T follicular helper cell (primary cell): ENCODE results near the gene SPATA16.
"Not testable (repeated sequence)": the region's sequence is repeated elsewhere in the genome, so short reads cannot be mapped to it uniquely, and the experiment has no call there.

Experiments
- DNase-seq: peaks from one replicate; pipeline ENCODE4 v3.0.0-alpha.2; 2020; ENCODE audit warnings: low read depth

The SPATA16 gene

DNA sequence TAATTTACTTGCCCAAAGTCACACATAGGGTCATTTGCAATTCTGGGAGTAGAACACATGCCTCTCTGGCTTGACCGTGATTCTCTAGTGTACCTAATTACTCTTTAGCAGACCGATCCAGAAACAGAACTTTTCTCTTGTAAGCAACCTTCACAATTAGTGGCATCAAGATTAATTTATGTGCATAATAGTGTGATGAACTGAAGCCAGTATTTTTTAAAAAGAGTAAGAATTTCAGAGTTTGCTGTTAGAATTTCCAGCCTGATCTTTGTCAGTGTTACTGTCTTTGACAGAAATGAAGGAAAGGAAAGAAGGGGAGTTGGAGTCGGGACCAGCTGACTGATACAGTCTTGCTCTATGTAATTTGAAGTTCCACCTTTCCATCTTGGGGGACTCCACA lies 137.1 kb downstream of the SPATA16 start:
- DNase-seq = no peak

DNA sequence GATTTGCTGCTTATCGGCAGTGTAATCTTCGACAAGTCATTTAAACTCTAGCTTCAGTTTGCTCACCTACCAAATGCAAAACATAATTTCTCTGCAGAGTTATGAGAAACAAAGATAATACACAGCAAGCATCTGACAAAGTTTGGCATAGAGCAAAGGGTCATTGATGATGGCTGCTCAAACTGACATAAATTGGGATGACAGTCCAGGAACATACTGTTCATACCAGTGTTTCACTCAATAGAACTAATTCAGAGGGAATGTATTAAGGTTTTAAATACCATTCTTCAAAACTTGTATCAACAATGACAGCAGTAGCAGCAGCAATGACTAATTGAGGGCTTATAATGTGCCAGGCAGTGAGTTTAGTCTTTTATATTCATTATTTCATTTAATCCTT lies 137.6 kb downstream of the SPATA16 start:
- DNase-seq = no peak

DNA sequence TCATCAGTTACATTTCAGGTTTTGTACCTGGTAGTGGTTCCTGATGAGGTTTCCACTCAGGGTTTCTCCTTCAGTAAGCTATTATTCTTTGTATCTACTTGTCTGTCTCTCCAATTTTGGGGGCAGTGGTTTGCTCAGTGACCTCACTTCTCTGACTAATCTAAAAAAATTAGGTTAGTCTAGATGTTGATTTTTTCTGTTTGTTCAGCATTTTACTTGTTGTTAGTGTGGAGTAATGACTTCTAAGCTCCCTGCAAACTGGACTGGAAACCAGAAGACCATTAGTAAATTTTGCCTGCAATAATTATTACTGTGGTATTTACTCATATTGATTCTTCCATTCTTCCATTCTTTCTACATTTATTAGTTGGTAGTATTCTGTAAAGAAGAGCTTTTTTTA lies 139.4 kb downstream of the SPATA16 start:
- DNase-seq = no peak

DNA sequence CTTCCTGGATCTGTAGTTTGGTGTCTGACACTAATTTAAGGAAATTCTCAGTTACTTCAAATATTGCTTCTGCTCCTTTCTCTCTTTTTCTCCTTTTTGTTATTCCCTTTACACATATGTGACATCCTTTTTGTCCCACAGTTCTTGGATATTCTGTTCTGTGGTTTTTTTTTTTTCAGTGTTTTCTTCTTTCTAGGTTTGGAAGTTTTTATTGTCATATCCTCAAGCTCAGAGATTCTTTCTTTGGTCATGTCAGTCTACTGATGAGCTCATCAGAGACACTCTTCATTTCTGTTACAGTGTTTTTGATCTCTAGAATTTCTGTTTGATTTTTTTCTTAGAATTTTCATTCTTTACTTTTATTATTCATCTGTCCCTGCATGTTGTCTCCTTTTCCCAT lies 140.5 kb downstream of the SPATA16 start:
- DNase-seq = no peak

DNA sequence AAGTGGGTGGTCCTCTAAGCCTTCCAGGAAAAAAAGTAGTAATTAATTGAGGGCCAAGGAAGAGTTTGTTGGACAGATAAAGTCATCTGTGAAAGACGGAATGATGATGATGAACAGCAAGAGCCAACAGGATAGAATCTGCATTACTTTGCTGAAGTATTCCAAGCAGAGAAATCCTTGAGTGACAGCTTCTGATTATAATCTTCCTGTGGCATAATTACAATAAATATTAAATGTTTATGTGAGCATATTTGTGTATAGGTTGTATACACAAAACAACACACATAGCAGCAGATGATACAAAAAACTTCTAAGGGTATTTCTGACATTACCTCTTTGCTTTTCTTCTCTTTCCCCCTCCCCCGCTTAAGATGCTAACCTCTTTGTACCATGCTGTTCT lies 147.6 kb downstream of the SPATA16 start:
- DNase-seq = no peak

DNA sequence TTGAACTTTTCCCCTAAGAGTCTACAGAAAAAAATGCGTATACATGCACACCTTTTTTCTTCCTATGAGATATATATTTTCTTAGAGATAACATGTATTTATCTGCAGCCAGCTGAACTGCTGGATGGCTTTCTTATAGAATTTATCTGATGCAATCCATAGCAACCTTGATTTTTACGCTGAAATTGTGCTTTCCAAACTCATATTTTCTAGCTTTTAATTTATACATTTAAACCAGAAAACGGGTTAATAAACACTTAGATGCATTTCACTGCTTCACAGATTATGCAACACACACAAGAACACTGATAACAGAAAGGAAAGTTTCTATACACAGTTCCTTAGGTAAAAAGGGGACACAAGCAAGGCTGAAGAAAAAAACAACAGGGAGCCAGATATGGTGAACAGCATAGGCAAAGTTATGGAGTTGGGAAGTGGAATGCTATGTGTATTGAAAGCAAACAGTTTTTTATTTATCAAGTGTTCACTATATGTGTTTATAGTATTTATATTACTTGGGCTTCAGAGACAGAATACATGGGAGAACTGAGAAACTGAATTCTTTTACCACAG lies 149.5 kb downstream of the SPATA16 start:
- DNase-seq = no peak

DNA sequence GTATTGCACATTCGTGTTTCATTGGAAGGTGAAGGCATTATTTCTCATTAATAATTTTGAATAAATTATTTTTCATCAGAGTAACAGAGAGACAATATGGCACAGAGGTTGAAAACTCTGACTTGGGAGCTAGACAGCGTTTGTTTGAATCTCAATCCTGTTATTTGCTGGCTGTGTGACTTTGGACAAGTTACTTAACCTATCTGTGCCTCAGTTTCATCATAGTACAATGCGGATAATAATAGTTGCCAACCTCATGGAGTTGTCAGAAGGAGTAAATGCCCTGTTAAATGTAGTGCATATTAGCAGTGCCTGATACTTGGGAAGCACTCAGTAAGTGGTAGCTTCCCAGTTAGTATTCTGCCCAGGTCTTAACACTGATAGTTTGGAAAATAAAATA lies 151.7 kb downstream of the SPATA16 start:
- DNase-seq = no peak

DNA sequence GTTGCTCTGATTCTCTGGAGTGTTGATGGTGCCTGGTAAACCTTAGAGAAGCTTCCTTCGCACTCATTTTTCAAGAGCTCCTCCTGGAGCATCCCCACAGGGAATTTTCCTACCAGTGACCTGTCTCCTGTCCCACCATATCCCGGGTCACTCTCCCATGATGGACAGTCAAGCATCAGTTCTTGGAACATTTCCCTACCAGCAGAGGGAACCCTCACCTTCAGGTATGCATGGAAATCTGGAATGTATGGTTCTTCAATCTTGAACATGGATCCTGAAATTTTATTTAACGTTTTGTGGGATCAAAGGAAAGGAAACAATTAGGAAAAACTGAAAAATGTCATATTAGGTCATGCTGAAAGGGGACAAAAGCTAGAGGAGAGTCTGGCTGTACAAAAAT lies 153.8 kb downstream of the SPATA16 start:
- DNase-seq = no peak

DNA sequence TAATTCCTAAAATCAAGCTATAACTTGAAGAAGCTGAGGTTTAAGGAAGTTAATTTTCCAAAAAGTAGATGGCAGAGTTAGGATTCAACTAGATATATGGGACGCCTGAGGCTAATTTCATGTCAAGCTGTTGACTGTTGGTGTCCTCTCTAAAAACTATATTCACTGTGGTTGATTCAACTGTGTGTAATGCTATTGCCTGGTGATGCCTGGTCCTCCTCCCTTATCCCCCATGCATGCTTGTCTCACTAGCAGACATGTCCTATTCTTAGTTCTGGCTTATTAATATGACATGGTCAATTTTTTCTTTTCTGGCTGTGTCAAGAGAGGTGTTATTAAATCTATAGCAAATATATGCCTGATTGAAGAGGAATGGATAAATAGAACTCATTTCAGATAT lies 156.1 kb downstream of the SPATA16 start:
- DNase-seq = no peak

DNA sequence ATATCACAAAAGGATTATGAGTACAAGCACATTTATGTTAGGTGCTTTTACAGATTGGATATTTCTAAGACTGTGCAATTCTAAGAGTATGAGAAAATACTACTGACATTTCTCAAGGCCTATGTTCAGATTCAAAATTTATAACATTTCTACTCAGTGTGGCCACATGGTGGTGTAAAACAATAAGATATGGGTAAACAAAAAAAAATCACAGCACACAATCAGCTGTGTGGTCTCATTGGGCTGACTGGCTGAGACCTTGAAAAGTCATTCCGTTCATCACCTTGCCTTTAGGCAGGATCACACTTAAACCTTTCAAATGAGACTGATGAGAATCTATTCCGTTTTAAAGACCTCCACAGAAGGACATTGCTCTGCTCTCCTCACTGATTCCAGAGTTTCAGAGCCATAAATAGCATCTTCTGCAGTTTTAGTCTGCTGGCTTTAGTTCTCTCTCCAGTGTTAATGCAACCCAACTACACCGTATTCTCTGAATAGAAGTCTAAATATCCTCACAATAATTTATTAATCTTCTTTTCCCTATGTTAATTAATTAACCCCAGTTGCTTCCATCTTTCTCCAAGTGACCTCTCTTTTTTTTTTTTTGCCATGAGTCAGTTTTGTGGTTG lies 158.2 kb downstream of the SPATA16 start:
- no peak for DNase-seq

DNA sequence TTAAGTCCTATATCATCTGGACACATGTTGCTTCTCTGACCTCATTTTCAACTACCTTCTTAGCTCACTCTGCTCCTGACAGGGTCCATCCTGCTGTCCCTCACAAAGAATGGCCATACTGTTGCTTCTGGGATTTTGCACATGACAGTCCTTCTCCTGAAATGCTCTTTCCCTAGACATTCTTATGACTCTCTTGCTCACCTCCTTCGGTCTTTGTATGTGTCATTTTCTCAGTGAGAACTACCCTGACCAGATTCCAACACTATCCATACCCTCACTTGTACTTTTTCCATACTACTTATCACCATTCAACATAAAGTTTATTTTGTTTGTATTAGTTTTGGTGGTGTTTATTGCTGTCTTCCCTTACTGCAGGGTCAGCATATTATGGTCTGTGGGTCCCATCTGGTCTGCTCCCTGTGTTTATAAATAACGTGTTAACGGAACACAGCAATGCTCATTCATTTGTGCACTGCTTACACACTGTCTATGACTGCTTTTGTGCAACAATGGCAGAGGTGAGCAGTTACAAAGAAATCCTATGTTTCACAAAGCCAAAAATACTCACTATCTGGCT lies 159.5 kb downstream of the SPATA16 start:
- no peak for DNase-seq

DNA sequence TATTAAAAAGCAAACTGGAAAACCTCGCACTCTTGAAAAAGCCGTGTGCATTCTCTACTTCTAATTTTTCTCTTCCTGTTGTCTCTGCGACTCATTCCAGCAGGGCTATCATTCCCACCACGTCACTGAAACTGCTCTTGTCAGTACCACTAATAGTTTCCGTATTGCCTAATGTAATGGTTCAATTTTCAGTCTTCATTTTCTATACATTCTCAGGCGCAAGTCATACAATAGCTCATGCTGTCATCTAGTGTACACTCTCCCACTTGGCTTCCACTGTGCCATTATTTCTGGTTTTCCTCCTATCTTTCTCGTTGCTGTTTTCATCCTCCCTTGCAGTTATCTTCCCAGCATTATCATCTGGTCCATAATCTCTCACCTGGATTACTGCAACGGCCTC lies 160.2 kb downstream of the SPATA16 start:
- DNase-seq = no peak

DNA sequence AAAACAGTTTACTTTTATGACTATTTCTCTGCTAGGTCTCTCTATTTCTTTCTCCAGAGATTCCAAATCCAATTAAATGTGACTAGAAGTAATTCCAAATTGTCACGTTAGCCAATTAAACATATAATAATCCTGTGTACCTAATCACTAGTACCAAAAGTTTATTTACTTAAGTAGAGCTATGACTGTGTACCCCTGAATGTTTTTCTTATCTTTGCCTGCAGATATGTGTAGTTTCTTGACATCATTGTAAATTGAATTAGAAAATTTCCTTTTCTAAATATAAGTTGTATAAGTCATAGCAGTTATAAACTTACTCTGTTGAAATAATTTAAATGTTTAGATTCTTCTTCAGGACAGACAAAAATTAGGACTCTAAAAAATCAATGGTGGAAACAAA lies 163.3 kb downstream of the SPATA16 start:
- DNase-seq = no peak

DNA sequence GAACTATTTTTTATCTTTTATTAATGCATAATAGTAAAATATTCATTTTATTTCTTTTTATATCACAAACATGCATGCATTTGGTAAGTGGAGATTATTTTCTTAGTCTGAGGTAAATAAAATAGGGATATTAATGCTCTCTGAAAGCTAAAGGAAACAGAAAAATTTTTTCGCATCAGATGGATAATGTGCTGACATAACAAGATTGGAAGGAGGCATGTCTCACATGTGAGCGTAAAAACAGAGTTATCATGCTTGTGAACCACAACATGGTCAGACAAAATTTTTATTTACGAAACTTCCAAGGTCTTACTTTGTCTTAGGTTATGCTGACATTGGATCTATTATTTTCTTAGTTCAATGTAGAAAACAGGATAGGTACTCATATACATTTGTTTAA lies 166.1 kb downstream of the SPATA16 start:
- no peak for DNase-seq

DNA sequence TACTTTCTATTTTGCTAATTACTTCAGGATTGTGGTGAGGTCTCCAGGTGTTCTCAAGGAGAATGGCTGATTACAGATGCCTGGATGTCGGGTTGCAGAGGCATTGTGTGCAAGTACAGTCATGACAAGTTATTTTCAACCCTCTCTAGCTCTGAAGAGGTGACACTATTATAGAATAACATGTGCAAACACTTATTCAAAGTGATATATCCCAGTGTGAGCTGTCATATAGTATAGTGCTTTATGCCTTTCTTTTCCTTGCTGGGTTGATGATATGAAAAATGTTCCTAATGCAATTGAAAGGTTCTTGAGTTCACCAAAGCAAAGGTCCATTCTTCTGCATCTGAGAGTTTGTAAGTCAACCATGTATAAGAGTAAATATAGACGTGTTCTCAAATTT lies 167.2 kb downstream of the SPATA16 start:
- DNase-seq = no peak

DNA sequence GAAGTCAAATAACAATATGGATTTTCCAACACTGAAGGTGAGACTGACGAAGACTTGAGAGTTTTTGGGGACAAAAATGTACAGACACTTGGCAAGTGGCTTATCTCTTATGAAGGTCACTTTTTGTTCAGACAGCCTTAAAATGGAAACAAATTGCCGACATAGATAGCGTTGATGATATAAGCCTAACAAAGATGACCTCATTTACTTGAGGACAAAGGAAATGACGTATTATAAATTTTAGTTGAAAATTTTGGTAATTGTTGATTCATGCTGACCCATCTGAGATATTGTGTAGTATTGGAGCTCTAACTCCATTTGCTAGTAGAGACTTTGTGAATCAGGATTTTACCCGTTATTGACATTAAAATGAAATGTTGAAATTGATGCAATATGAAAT lies 168.3 kb downstream of the SPATA16 start:
- no peak for DNase-seq

DNA sequence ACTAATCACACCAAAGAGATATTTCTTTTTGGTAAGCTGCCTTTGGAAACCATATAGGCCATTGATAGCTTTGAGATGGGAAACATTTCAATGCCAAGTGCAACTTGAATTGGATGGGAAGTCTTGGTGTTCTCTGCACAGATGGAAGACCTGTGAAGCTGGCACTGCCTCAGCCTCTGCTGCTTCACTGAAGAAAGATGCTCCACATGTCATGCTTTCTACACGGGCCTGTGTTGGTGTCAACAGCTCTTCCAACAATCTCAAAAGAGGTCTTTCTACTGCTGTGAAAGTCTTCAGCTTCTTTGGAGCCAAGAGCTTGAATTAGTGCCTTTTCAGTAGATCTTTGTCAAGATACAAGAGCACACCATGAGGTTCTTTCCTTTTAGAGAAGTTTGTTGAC lies 169.0 kb downstream of the SPATA16 start:
- DNase-seq = no peak

DNA sequence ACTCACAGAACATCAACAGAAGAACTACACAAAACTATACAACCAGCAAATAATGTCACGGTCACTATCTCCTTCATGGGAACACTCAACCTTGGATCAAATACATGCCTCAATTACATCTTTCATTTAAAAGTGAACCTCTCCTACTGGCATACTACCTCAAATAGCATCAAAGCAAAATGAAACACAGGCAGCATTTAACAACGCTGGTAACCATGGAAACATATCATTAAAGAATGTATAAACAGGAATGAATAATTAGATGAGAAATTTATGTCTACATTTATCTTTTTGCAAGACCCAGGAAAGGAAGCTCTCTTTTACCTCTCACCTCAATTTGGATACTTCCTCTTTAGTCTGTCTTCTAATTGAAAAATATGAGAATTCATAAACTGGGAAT lies 172.4 kb downstream of the SPATA16 start:
- DNase-seq = no peak

DNA sequence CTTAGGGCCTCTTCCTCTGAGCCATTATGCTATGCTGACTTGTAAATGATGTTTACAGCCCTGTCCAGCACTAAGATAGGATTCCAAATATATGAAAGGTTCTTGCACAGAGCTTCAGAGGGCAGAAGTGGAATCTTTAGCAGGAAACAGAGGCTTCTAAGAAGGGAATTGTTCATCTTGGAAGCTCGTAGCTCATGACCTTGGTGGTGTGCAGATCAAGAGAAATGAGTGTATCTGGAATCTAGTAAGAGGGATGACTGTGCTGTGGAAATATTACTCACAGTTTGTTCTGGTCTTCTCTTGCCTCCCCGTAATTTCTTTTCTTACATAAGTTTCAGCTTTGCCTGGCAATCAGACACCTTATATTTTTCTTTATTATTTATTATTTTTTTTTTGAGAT lies 175.8 kb downstream of the SPATA16 start:
- DNase-seq = no peak

DNA sequence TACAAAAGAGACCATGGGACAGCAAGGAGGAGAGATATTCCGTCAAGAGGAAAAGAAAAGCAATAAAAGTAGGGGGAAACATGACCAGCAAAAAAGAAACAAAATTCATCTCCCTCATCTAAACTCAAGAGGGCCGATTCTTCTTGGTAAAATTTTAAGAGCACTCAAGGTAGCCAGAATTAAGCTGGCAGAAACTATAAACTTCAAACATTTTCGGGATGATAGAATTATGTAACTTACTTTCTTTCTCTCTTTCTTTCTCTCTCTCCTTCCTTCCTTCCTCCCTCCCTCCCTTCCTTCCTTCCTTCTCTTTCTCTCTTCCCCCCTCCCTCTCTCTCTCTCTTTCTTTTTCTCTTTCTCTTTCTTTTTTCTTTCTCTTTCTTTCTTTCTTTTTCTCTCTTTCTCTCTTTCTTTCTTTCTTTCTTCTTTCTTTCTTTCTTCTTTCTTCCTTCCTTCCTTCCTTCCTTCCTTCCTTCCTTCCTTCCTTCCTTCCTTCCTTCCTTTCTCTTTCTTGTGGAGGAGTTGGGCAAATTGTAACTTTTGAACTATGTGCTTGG lies 180.3 kb downstream of the SPATA16 start:
- not testable (repeated sequence) for DNase-seq

DNA sequence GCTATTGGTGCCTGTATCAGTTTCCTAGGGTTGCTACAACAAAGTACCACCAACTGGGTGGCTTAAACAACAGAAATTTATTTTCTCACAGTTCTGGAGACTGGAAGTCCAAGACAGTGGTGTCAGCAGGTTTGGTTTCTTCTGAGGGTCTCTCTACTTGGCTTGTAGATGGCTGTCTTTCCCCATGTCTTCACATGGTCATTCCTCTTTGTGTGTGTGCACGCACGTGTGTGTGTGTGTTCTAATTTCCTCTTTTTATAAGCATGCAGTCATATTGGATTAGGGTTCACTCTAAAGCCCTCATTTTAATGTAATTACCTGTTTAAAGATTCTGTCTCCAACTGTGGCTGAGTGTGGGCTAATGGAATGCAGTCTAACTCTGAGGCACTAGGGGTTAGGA lies 182.5 kb downstream of the SPATA16 start:
- no peak for DNase-seq

DNA sequence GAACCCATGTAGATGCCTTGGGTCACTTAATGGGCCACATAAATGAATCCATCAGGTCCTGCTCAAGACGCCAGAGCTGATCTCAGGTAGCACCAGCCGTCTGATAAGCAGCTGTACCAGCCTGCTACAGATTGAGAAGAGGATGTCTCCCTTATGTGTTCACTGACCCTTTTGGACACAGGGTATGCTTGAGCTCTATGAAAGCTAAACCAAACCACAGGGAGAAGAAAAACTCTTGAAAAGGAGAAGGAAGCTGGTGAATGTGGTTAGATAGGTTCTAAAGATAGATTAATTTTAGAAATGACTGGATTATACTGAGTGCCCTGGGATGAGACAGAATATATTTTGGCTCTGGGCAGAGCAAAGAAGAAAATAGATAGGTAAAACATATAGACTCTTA lies 187.5 kb downstream of the SPATA16 start:
- DNase-seq = no peak

DNA sequence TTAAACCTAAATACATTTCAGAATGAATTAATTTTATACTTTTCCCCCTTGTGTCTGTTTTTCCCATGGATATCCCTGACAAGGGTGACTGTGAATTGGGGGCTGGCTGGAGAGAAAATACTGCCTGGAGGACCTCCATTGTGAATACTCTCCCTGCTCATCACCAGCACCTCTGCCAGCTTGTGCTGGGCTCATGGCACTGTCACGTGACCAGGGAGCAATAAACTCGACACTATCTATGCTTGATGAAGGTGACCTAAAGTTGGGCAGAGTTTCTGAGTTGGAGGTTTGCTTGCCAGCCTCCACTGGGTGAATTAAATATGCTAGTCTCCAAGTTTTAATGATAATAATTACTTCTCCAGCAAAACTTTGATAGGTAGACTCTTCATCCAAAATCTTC lies 189.5 kb downstream of the SPATA16 start:
- no peak for DNase-seq

DNA sequence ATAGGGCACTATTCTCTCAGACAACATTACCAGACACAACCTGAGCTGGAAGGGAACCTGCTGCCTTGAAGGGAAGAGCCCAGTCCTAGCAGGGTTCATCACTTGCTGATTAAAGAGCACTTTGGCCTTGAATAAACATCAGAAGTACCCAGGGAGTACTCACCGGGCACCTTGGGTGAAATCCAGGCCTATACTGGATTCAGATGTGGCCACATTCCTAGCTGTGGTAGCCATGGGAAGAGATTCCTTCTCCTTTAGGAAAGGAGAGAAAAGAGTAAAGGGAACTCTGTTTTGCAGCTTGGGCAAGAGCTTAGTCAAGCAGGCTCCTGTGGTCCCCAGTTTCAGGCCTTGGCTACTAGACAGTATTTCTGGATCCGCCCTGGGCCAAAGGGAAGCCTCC lies 195.0 kb downstream of the SPATA16 start:
- no peak for DNase-seq
